K562 (cell line): ENCODE measurements around the gene PCDHGA7. TPM values are rescaled to one million over a fixed set of nuclear protein-coding genes. Genes with fewer than 3 reads are reported as not detected.
A peak's percentile ranks its signal among the peaks of the same experiment; 100 is the strongest.

Experiments used
- ATAC-seq: fragments of 200-7000 bp; cut with Tn5 transposase; 3 replicates; pipeline ENCODE4 v1.9.1; 2020; ENCODE audit warnings: moderate library complexity
- BruUV-seq: library from RNA; stranded (reverse); fragments of 400-500 nt; replicated peaks from 2 replicates; lab custom pipeline; 2021; lab: Mats Ljungman, UMichigan
- CTCF ChIA-PET: fragments of 300-600 bp; formaldehyde crosslinking; extraction: SDS; loops from one replicate; lab custom pipeline; 2021; ENCODE audit warnings: low intra/inter-chr PET ratio; lab: Yijun Ruan, JAX
- POLR2A ChIA-PET: fragments of 300-600, 350-650 bp; sonication (Branson Sonifier 250); formaldehyde crosslinking; extraction: SDS; loops from one replicate; lab custom pipeline; 2021; ENCODE audit warnings: antibody characterized with exemption, inconsistent platforms; lab: Yijun Ruan, JAX
- DNase-seq, 4 experiments: peaks; one replicate each; pipeline versions ENCODE4 v3.0.0 to v3.0.0-alpha.2; 2011 to 2018; ENCODE audit warnings: low spot score in 3 of 4, mixed read lengths in 3 of 4; ENCODE audit errors: extremely low read depth in 1 of 4
- FAIRE-seq: peaks from 2 replicates; lab custom pipeline; 2011; peaks lifted over from hg19 to GRCh38; lab: Jason Lieb, UNC
- H2AFZ ChIP-seq: 2 replicates; pipeline ENCODE4 v1.6.0; 2011; ENCODE audit warnings: low read depth, low read length, control low read depth, inconsistent platforms
- H3K27ac ChIP-seq: fragments of 200-600 bp; 3 replicates; pipeline ENCODE4 v1.8.0; 2011; ENCODE audit warnings: low read depth, mild to moderate bottlenecking, control low read depth, inconsistent platforms, low read length, moderate library complexity, mixed read lengths; ENCODE audit errors: extremely low read depth
- H3K27me3 ChIP-seq, 2 experiments: fragments of 300-600 bp in 1 of 2; 2 replicates in 1 of 2; 3 replicates in 1 of 2; pipeline versions ENCODE4 v1.6.0 to v1.8.0; 2011; ENCODE audit warnings: inconsistent platforms in 2 of 2, low read length in 2 of 2, mild to moderate bottlenecking in 1 of 2, mixed read lengths in 1 of 2, moderate library complexity in 1 of 2; ENCODE audit not compliant: control insufficient read depth in 2 of 2, insufficient read depth in 2 of 2
- H3K36me3 ChIP-seq: fragments of 300-600 bp; 3 replicates; pipeline ENCODE4 v1.8.0; 2011; ENCODE audit warnings: mild to moderate bottlenecking, low read length, inconsistent platforms; ENCODE audit not compliant: control insufficient read depth, insufficient read depth
- H3K4me1 ChIP-seq, 2 experiments: fragments of 200-600 bp in 1 of 2; replicated peaks in 1 of 2; 2 replicates in 1 of 2; 3 replicates in 1 of 2; pipeline versions ENCODE4 v1.5.1 to v1.8.0; 2011; ENCODE audit warnings: inconsistent platforms in 2 of 2, low read length in 2 of 2, mild to moderate bottlenecking in 1 of 2, mixed read lengths in 1 of 2, moderate library complexity in 1 of 2; ENCODE audit not compliant: control insufficient read depth in 2 of 2, insufficient read depth in 2 of 2
- H3K4me2 ChIP-seq: 2 replicates; pipeline ENCODE4 v1.6.1; 2011; ENCODE audit warnings: low read length, control low read depth, inconsistent platforms, mixed read lengths; ENCODE audit not compliant: insufficient read depth
- H3K4me3 ChIP-seq: fragments of 200-600 bp; sonication (generic), shearing (Covaris generic); 2 replicates; pipeline ENCODE4 v1.5.1; 2016; ENCODE audit warnings: control low read depth, inconsistent platforms
- H3K79me2 ChIP-seq: fragments of 200-600 bp; 3 replicates; pipeline ENCODE4 v1.8.0; 2011; ENCODE audit warnings: low read length, inconsistent platforms; ENCODE audit not compliant: control insufficient read depth, insufficient read depth
- H3K9ac ChIP-seq, 2 experiments: 2 replicates each; pipeline versions ENCODE4 v1.6.0 to v1.6.1; 2011; ENCODE audit warnings: low read depth in 2 of 2, low read length in 2 of 2, control low read depth in 1 of 2, inconsistent platforms in 1 of 2, mild to moderate bottlenecking in 1 of 2, mixed read lengths in 1 of 2; ENCODE audit not compliant: insufficient read depth in 1 of 2
- H3K9me1 ChIP-seq: one replicate; pipeline ENCODE4 v1.6.0; 2011; ENCODE audit warnings: inconsistent platforms, mild to moderate bottlenecking, low read length, moderate library complexity; ENCODE audit not compliant: control insufficient read depth, insufficient read depth
- H3K9me3 ChIP-seq: replicated peaks from 2 replicates; pipeline ENCODE4 v1.5.1; 2011; ENCODE audit warnings: low read depth, low read length, inconsistent platforms; ENCODE audit not compliant: control insufficient read depth, insufficient read depth
- H4K20me1 ChIP-seq: replicated peaks from 2 replicates; pipeline ENCODE4 v1.6.1; 2011; ENCODE audit warnings: low read length, inconsistent platforms, mixed read lengths; ENCODE audit not compliant: control insufficient read depth, insufficient read depth
- HIVEP1 ChIP-seq: fragments of 250-450 bp; sonication (Bioruptor Pico); IDR thresholded peaks from 2 replicates; pipeline ENCODE4 v1.4.0; 2020; ENCODE audit warnings: mild to moderate bottlenecking
- NRF1 ChIP-seq, 2 experiments: fragments of 450-650 bp; IDR thresholded peaks in 1 of 2; conservative IDR thresholded peaks in 1 of 2; 2 replicates each; pipeline ENCODE4 v1.6.1; 2014; ENCODE audit warnings: mild to moderate bottlenecking in 2 of 2
- ZNF197 ChIP-seq: fragments of 200-800 bp; sonication (Bioruptor generic); IDR thresholded peaks from 2 replicates; pipeline ENCODE4 v1.6.1; 2016; ENCODE audit warnings: low read depth, missing genetic modification characterization, missing compliant biosample characterization
- WGBS: fragments of 100-300 bp; shearing (Covaris generic); methylation state at CpG from one replicate; pipeline ENCODE4 v1.1.6; 2016; ENCODE audit warnings: low coverage, mixed read lengths; ENCODE audit not compliant: insufficient coverage; ENCODE audit errors: missing lambda C conversion rate; 5-methylcytosine and 5-hydroxymethylcytosine counted together
- in situ Hi-C: fragments of 300-500 bp; cut with MboI; formaldehyde crosslinking; loops from 4 replicates; pipeline ENCODE4 v1.15.0; 2018; ENCODE audit warnings: inconsistent platforms, mixed read lengths
- intact Hi-C: fragments of 100-400 bp; cut with micrococcal nuclease; formaldehyde crosslinking; loops from 2 replicates; pipeline ENCODE4 v1.14.2; 2022
- polyA plus RNA-seq, 8 experiments: library from polyadenylated mRNA; depleted of rRNA in 4 of 8; stranded (reverse) in 5 of 8; unstranded in 3 of 8; fragments of >200 nt; fragmentation: Nextera tagmentation in 2 of 8; fragmentation: Illumina TruSeq in 1 of 8; extraction: Ambion mirVana in 2 of 8; extraction: Trizol in 1 of 8; gene quantifications; 2 replicates each; pipeline versions ENCODE4 v1.2.1 to v1.2.3, GENCODE V29; 2011 to 2014; ENCODE audit warnings: inconsistent platforms in 1 of 8, missing spikeins in 1 of 8
- total RNA-seq, 7 experiments: library from RNA; depleted of rRNA in 6 of 7; stranded (reverse); fragments of >200 nt in 6 of 7; fragmentation: Illumina TruSeq in 2 of 7; extraction: Trizol in 2 of 7; gene quantifications; 2 replicates each; pipeline versions ENCODE4 v1.2.1 to v1.2.3, GENCODE V29; 2011 to 2021; ENCODE audit warnings: low replicate concordance in 1 of 7
- TF ChIP-seq, protein P1 (sequence below): fragments of 450-650 bp; IDR thresholded peaks from 2 replicates; pipeline ENCODE4 v1.6.1; 2016; ENCODE audit warnings: mild to moderate bottlenecking, moderate library complexity
- TF ChIP-seq, protein P2 (sequence below): fragments of 250-450 bp; sonication (Bioruptor Pico); IDR thresholded peaks from 2 replicates; pipeline ENCODE4 v1.5.0; 2020; ENCODE audit warnings: mild to moderate bottlenecking, borderline replicate concordance
- TF ChIP-seq, protein P3 (sequence below), 2 experiments: IDR thresholded peaks; 2 replicates each; pipeline ENCODE4 v1.6.1; 2011; ENCODE audit warnings: borderline replicate concordance in 1 of 2, control low read depth in 1 of 2, low read depth in 1 of 2, low read length in 1 of 2, mild to moderate bottlenecking in 1 of 2, mixed read lengths in 1 of 2, moderate library complexity in 1 of 2; ENCODE audit not compliant: insufficient read depth in 1 of 2, insufficient read length in 1 of 2, poor library complexity in 1 of 2, severe bottlenecking in 1 of 2; ENCODE audit errors: extremely low read depth in 1 of 2

PCDHGA7 gene
- total and polyA plus RNA-seq, 9 of the 15 experiments (the other 6 are each of a cell fraction or from before 2014, with no cell fraction given) = 0.03 to 0.11 (median 0.06) TPM; not detected in 5

DNA sequence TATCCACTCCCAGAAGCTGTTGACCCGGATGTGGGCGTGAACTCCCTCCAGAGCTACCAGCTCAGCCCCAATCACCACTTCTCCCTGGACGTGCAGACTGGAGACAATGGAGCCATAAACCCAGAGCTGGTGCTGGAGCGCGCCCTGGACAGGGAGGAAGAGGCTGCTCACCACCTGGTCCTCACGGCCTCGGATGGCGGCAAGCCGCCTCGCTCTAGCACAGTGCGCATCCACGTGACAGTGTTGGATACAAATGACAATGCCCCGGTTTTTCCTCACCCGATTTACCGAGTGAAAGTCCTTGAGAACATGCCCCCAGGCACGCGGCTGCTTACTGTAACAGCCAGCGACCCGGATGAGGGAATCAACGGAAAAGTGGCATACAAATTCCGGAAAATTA, 10.7 kb downstream of the PCDHGA7 start:
- intact Hi-C loops (no loop called here), in situ Hi-C loops (no loop called here)
- H2AFZ ChIP-seq = no peak overlapping the region
- ChIA-PET CTCF (no interaction called here), POLR2A (no interaction called here)
- H3K4me2 ChIP-seq = no peak overlapping the region; the same call in 1 of the 2 replicates
- no peak for DNase-seq
- no peaks in the 10 kb centered on the region for H3K9me1 ChIP-seq
- no peak for ATAC-seq
- peaks cover 0 to 29% of the 10 kb centered on the region in 2 experiments; a peak in 3 of 5 replicates for H3K27me3 ChIP-seq
- no peaks in the 10 kb centered on the region for H4K20me1 ChIP-seq
- FAIRE-seq = no peak
- no peaks in the 10 kb centered on the region for H3K9me3 ChIP-seq
- no peak overlapping the region for H3K4me3 ChIP-seq
- 18% methylated on average over 21 of the region's 21 CpGs for WGBS
- no peak overlapping the region for H3K27ac ChIP-seq
- peaks cover 0 to 13% of the 10 kb centered on the region in 2 experiments; a peak in 1 of 5 replicates for H3K4me1 ChIP-seq
- no TSS peak for BruUV-seq
- no peaks in the 10 kb centered on the region for H3K36me3 ChIP-seq
- no peaks in the 10 kb centered on the region for H3K79me2 ChIP-seq
- no peak overlapping the region for H3K9ac ChIP-seq
- TF ChIP-seq NRF1 (conservative IDR thresholded peaks at IDR 0.05 in 1 of 2, IDR thresholded peaks at IDR 0.05 in 1 of 2) (no peak), HIVEP1 (no peak), ZNF197 (no peak)
- TF ChIP-seq, protein P1, sequence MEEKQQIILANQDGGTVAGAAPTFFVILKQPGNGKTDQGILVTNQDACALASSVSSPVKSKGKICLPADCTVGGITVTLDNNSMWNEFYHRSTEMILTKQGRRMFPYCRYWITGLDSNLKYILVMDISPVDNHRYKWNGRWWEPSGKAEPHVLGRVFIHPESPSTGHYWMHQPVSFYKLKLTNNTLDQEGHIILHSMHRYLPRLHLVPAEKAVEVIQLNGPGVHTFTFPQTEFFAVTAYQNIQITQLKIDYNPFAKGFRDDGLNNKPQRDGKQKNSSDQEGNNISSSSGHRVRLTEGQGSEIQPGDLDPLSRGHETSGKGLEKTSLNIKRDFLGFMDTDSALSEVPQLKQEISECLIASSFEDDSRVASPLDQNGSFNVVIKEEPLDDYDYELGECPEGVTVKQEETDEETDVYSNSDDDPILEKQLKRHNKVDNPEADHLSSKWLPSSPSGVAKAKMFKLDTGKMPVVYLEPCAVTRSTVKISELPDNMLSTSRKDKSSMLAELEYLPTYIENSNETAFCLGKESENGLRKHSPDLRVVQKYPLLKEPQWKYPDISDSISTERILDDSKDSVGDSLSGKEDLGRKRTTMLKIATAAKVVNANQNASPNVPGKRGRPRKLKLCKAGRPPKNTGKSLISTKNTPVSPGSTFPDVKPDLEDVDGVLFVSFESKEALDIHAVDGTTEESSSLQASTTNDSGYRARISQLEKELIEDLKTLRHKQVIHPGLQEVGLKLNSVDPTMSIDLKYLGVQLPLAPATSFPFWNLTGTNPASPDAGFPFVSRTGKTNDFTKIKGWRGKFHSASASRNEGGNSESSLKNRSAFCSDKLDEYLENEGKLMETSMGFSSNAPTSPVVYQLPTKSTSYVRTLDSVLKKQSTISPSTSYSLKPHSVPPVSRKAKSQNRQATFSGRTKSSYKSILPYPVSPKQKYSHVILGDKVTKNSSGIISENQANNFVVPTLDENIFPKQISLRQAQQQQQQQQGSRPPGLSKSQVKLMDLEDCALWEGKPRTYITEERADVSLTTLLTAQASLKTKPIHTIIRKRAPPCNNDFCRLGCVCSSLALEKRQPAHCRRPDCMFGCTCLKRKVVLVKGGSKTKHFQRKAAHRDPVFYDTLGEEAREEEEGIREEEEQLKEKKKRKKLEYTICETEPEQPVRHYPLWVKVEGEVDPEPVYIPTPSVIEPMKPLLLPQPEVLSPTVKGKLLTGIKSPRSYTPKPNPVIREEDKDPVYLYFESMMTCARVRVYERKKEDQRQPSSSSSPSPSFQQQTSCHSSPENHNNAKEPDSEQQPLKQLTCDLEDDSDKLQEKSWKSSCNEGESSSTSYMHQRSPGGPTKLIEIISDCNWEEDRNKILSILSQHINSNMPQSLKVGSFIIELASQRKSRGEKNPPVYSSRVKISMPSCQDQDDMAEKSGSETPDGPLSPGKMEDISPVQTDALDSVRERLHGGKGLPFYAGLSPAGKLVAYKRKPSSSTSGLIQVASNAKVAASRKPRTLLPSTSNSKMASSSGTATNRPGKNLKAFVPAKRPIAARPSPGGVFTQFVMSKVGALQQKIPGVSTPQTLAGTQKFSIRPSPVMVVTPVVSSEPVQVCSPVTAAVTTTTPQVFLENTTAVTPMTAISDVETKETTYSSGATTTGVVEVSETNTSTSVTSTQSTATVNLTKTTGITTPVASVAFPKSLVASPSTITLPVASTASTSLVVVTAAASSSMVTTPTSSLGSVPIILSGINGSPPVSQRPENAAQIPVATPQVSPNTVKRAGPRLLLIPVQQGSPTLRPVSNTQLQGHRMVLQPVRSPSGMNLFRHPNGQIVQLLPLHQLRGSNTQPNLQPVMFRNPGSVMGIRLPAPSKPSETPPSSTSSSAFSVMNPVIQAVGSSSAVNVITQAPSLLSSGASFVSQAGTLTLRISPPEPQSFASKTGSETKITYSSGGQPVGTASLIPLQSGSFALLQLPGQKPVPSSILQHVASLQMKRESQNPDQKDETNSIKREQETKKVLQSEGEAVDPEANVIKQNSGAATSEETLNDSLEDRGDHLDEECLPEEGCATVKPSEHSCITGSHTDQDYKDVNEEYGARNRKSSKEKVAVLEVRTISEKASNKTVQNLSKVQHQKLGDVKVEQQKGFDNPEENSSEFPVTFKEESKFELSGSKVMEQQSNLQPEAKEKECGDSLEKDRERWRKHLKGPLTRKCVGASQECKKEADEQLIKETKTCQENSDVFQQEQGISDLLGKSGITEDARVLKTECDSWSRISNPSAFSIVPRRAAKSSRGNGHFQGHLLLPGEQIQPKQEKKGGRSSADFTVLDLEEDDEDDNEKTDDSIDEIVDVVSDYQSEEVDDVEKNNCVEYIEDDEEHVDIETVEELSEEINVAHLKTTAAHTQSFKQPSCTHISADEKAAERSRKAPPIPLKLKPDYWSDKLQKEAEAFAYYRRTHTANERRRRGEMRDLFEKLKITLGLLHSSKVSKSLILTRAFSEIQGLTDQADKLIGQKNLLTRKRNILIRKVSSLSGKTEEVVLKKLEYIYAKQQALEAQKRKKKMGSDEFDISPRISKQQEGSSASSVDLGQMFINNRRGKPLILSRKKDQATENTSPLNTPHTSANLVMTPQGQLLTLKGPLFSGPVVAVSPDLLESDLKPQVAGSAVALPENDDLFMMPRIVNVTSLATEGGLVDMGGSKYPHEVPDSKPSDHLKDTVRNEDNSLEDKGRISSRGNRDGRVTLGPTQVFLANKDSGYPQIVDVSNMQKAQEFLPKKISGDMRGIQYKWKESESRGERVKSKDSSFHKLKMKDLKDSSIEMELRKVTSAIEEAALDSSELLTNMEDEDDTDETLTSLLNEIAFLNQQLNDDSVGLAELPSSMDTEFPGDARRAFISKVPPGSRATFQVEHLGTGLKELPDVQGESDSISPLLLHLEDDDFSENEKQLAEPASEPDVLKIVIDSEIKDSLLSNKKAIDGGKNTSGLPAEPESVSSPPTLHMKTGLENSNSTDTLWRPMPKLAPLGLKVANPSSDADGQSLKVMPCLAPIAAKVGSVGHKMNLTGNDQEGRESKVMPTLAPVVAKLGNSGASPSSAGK = peak; percentile 18; the same call in 1 of the 2 replicates
- TF ChIP-seq, protein P2, sequence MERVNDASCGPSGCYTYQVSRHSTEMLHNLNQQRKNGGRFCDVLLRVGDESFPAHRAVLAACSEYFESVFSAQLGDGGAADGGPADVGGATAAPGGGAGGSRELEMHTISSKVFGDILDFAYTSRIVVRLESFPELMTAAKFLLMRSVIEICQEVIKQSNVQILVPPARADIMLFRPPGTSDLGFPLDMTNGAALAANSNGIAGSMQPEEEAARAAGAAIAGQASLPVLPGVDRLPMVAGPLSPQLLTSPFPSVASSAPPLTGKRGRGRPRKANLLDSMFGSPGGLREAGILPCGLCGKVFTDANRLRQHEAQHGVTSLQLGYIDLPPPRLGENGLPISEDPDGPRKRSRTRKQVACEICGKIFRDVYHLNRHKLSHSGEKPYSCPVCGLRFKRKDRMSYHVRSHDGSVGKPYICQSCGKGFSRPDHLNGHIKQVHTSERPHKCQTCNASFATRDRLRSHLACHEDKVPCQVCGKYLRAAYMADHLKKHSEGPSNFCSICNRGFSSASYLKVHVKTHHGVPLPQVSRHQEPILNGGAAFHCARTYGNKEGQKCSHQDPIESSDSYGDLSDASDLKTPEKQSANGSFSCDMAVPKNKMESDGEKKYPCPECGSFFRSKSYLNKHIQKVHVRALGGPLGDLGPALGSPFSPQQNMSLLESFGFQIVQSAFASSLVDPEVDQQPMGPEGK (CRISPR knock-in tag) = no peak
- TF ChIP-seq, protein P3, sequence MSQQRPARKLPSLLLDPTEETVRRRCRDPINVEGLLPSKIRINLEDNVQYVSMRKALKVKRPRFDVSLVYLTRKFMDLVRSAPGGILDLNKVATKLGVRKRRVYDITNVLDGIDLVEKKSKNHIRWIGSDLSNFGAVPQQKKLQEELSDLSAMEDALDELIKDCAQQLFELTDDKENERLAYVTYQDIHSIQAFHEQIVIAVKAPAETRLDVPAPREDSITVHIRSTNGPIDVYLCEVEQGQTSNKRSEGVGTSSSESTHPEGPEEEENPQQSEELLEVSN (IDR thresholded peaks at IDR 0.05; ENCODE audit: borderline replicate concordance in 1 of 2, extremely low read depth in 1 of 2, insufficient read depth in 1 of 2, insufficient read length in 1 of 2, low read depth in 1 of 2, low read length in 1 of 2, poor library complexity in 1 of 2, severe bottlenecking in 1 of 2) = peak; percentile 22 to 68
